Measurements from ENCODE around the gene SNRPF.
A peak's percentile ranks its signal among the peaks of the same experiment; 100 is the strongest.
"Not testable (repeated sequence)": the region's sequence is repeated elsewhere in the genome, so short reads cannot be mapped to it uniquely, and the experiment has no call there.

The SNRPF gene

DNA sequence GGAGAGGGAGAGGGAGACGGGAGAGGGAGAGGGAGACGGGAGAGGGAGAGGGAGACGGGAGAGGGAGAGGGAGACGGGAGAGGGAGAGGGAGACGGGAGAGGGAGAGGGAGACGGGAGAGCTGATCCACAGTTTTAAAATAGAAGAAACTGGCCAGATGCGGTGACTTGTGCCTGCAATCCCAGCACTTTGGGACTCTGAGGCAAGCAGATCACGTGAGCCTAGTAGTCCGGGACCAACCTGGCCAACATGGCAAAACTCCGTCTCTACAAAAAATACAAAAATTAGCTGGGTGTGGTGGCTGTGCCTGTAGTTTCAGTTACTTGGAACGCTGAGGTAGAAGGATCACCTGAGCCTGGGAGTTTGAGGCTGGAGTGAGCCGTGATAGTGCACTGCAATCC is 16.3 kb upstream of the SNRPF start:
- H3K27ac Mint-ChIP-seq; H3K9me3 Mint-ChIP-seq; H3K4me1 Mint-ChIP-seq (ENCODE audit: low read depth); H3K4me3 Mint-ChIP-seq; H3K36me3 Mint-ChIP-seq (ENCODE audit: low read depth): not testable (repeated sequence)
- peaks cover 31% of the 10 kb centered on the region for H3K27me3 Mint-ChIP-seq (ENCODE audit: low read depth)

GRCh38 chr12:95848575-95849388 is 10.0 kb upstream of the SNRPF start:
- H3K9me3 Mint-ChIP-seq, result no peaks in the 10 kb centered on the region
- H3K36me3 Mint-ChIP-seq (ENCODE audit: low read depth), result no peaks in the 10 kb centered on the region
- no peaks in the 10 kb centered on the region for H3K4me1 Mint-ChIP-seq (ENCODE audit: low read depth)
- no peak overlapping the region for H3K27ac Mint-ChIP-seq
- peaks cover 31% of the 10 kb centered on the region for H3K27me3 Mint-ChIP-seq (ENCODE audit: low read depth)
- H3K4me3 Mint-ChIP-seq, result no peak overlapping the region

DNA sequence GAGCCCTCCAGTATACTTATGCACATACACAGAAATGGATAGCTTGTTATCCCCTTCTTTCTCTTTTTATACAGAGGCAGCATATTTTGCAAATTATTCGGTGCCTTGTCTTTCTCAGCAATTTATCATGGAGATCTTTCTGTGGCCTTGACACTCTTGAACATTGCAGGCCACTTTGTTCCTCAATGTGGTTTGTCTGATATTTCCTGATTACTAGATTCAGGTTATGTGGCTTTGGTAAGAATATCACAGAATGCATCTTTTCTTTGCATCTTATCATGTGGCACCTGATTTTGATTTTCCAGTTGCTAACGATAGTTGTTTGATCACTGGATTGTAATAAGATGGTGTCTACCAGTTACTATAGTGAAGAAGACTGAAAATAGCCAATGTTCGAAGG is 7.1 kb upstream of the SNRPF start:
- H3K27ac Mint-ChIP-seq, result no peak overlapping the region
- no peaks in the 10 kb centered on the region for H3K36me3 Mint-ChIP-seq (ENCODE audit: low read depth)
- H3K27me3 Mint-ChIP-seq (ENCODE audit: low read depth), result peaks cover 30% of the 10 kb centered on the region
- peaks cover 2% of the 10 kb centered on the region for H3K4me1 Mint-ChIP-seq (ENCODE audit: low read depth)
- H3K4me3 Mint-ChIP-seq, result no peak overlapping the region
- H3K9me3 Mint-ChIP-seq, result no peaks in the 10 kb centered on the region

- no peak overlapping the region for H3K4me3 Mint-ChIP-seq
- H3K4me1 Mint-ChIP-seq (ENCODE audit: low read depth), result peaks cover 2% of the 10 kb centered on the region
- peaks cover 28% of the 10 kb centered on the region for H3K27me3 Mint-ChIP-seq (ENCODE audit: low read depth)
- no peak overlapping the region for H3K27ac Mint-ChIP-seq
- H3K9me3 Mint-ChIP-seq, result no peaks in the 10 kb centered on the region
- H3K36me3 Mint-ChIP-seq (ENCODE audit: low read depth), result no peaks in the 10 kb centered on the region
Measured at GRCh38 chr12:95852133-95852532, 6.6 kb upstream of the SNRPF start.

- Mint-ChIP-seq H3K9me3 (no peaks in the 10 kb centered on the region), H3K4me1 (ENCODE audit: low read depth) (peaks cover 14% of the 10 kb centered on the region), H3K27me3 (ENCODE audit: low read depth) (peaks cover 14% of the 10 kb centered on the region), H3K4me3 (no peak overlapping the region), H3K36me3 (ENCODE audit: low read depth) (peaks cover 13% of the 10 kb centered on the region), H3K27ac (no peak overlapping the region)
Measured at GRCh38 chr12:95857156-95857555, 1.6 kb upstream of the SNRPF start.

DNA sequence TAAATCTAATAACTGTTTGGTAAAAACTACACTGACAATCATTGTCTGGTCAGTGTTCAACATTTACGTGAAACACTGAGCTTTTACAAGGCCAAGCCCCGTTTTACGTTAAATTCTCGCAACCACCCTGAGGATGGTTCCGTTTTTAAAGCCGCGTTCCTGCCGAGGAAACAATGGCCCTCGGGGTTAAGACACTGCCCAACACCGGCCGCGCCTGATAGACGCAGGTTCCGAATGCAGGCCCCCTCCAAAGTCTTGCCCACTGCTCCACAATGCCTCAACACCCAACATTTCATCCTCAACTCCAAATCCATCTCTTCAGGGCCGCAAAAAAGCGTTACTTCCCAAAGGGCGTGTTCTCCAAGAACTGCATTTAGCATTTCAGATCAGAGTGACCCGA is 953 bp upstream of the SNRPF start:
- H3K36me3 Mint-ChIP-seq (ENCODE audit: low read depth), result peaks cover 17% of the 10 kb centered on the region
- no peaks in the 10 kb centered on the region for H3K9me3 Mint-ChIP-seq
- H3K4me3 Mint-ChIP-seq, result no peak overlapping the region
- H3K27ac Mint-ChIP-seq, result no peak overlapping the region
- H3K27me3 Mint-ChIP-seq (ENCODE audit: low read depth), result peaks cover 14% of the 10 kb centered on the region
- H3K4me1 Mint-ChIP-seq (ENCODE audit: low read depth), result peaks cover 16% of the 10 kb centered on the region

- Mint-ChIP-seq H3K36me3 (ENCODE audit: low read depth) (peaks cover 30% of the 10 kb centered on the region), H3K9me3 (no peaks in the 10 kb centered on the region), H3K27me3 (ENCODE audit: low read depth) (peaks cover 8% of the 10 kb centered on the region), H3K4me3 (no peak overlapping the region), H3K4me1 (ENCODE audit: low read depth) (peaks cover 22% of the 10 kb centered on the region), H3K27ac (no peak overlapping the region)
Measured at GRCh38 chr12:95859344-95859816, 628 bp downstream of the SNRPF start.

GRCh38 chr12:95859947-95860850 is 1.4 kb downstream of the SNRPF start:
- Mint-ChIP-seq H3K27ac (no peak overlapping the region), H3K27me3 (ENCODE audit: low read depth) (peaks cover 3% of the 10 kb centered on the region), H3K36me3 (ENCODE audit: low read depth) (peaks cover 32% of the 10 kb centered on the region), H3K4me3 (peak overlapping the region; percentile 27), H3K4me1 (ENCODE audit: low read depth) (peaks cover 22% of the 10 kb centered on the region), H3K9me3 (no peaks in the 10 kb centered on the region)

DNA sequence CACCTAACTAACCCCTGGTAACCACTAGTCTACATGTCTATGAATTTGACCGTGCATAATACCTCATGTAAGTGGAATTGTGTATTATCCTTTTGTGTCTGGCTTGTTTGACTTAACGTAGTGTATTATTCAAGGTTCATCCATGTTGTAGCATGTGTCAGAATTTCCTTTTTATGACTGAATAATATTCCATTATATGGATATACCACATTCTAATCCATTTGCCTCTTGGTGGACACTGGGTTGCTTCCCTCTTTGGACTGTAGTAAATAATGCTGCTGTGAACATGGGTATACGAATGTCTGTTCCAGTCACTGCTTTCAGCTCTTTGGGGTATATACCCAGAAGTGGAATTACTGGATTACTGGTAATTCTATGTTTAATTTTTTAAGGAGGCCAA is 3.3 kb downstream of the SNRPF start:
- no peaks in the 10 kb centered on the region for H3K9me3 Mint-ChIP-seq
- peaks cover 37% of the 10 kb centered on the region for H3K36me3 Mint-ChIP-seq (ENCODE audit: low read depth)
- peaks cover 3% of the 10 kb centered on the region for H3K27me3 Mint-ChIP-seq (ENCODE audit: low read depth)
- peaks cover 22% of the 10 kb centered on the region for H3K4me1 Mint-ChIP-seq (ENCODE audit: low read depth)
- H3K27ac Mint-ChIP-seq, result no peak overlapping the region
- H3K4me3 Mint-ChIP-seq, result no peak overlapping the region

- no peak overlapping the region for H3K4me3 Mint-ChIP-seq
- H3K27ac Mint-ChIP-seq, result no peak overlapping the region
- peaks cover 19% of the 10 kb centered on the region for H3K4me1 Mint-ChIP-seq (ENCODE audit: low read depth)
- H3K27me3 Mint-ChIP-seq (ENCODE audit: low read depth), result no peaks in the 10 kb centered on the region
- no peaks in the 10 kb centered on the region for H3K9me3 Mint-ChIP-seq
- peaks cover 44% of the 10 kb centered on the region for H3K36me3 Mint-ChIP-seq (ENCODE audit: low read depth)
Measured at GRCh38 chr12:95863337-95863736, 4.6 kb downstream of the SNRPF start.

DNA sequence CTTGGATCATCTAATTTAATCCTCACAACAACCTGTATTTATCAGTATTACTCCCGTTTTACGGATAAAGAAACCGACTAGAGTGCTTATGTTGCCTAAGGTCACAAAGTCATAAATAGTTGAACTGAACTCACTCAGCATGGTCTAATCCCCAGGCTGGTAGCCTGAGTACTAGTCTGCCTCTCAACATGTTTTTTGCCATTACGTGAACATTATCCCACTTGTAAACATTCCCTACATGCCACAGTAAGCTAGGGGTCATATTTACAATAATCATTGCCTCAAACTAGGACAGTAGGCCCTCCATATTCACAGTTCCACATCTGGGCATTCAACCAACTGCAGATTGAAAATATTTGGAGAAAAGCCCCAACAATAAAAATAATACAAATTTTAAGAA is 12.1 kb downstream of the SNRPF start:
- H3K27ac Mint-ChIP-seq, result no peak overlapping the region
- H3K27me3 Mint-ChIP-seq (ENCODE audit: low read depth), result no peaks in the 10 kb centered on the region
- no peaks in the 10 kb centered on the region for H3K9me3 Mint-ChIP-seq
- peaks cover 31% of the 10 kb centered on the region for H3K36me3 Mint-ChIP-seq (ENCODE audit: low read depth)
- peaks cover 8% of the 10 kb centered on the region for H3K4me1 Mint-ChIP-seq (ENCODE audit: low read depth)
- H3K4me3 Mint-ChIP-seq, result no peak overlapping the region

DNA sequence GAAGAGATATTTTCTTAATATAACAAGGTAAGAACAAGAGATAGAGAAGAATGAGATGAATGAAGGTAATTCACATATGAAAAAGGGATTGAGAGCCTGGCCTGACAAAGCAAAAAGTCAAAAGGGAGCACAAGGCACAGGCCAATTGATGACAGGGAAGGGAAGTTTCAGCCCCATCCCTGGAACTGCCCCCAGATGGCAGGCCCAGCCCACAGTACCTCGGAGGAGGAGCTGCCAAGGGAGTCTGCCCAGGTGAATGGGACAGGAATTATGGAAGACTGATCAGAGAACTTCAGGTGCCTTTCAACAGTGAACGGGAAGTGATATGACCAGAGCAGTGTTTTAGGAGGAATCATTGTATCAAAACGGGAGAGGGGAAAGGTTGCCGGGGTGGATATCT is 15.7 kb downstream of the SNRPF start:
- Mint-ChIP-seq H3K27ac (no peak overlapping the region), H3K4me3 (no peak overlapping the region), H3K4me1 (ENCODE audit: low read depth) (peaks cover 3% of the 10 kb centered on the region), H3K36me3 (ENCODE audit: low read depth) (peaks cover 16% of the 10 kb centered on the region), H3K9me3 (no peaks in the 10 kb centered on the region), H3K27me3 (ENCODE audit: low read depth) (no peaks in the 10 kb centered on the region)

DNA sequence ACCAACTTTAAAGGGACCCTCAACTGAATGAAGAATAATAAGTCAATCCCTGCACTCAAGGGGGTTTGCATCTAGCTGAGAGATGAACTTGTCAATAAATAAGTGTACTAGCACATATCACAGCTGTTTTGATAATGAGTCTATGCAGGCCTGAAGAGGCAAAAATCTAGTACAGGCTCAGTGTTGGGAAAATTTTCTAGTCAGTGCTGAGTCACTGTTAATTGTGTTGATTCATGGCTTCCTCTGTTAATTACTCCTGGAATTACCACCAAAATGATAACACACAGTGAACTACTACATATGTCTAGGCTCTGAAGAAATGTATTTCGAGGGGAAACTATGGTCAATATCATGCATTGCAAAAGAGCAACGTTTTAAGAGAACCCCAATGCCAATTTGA is 18.9 kb downstream of the SNRPF start:
- H3K36me3 Mint-ChIP-seq (ENCODE audit: low read depth), result peaks cover 4% of the 10 kb centered on the region
- H3K9me3 Mint-ChIP-seq, result no peaks in the 10 kb centered on the region
- no peaks in the 10 kb centered on the region for H3K27me3 Mint-ChIP-seq (ENCODE audit: low read depth)
- H3K4me3 Mint-ChIP-seq, result no peak overlapping the region
- H3K27ac Mint-ChIP-seq, result no peak overlapping the region
- H3K4me1 Mint-ChIP-seq (ENCODE audit: low read depth), result peaks cover 3% of the 10 kb centered on the region

- Mint-ChIP-seq H3K36me3 (ENCODE audit: low read depth) (no peaks in the 10 kb centered on the region), H3K4me1 (ENCODE audit: low read depth) (no peaks in the 10 kb centered on the region), H3K27ac (no peak overlapping the region), H3K4me3 (no peak overlapping the region), H3K27me3 (ENCODE audit: low read depth) (no peaks in the 10 kb centered on the region), H3K9me3 (no peaks in the 10 kb centered on the region)
Measured at GRCh38 chr12:95880895-95881294, 22.1 kb downstream of the SNRPF start.
